Measurements from ENCODE around the gene ADAM11. TPM values are rescaled to one million over a fixed set of nuclear protein-coding genes. Genes with fewer than 3 reads are reported as not detected.

The ADAM11 gene
- total and polyA plus RNA-seq, 2 of the 4 experiments (the other 2 are of a cell fraction): 0.36 to 0.53 TPM

- in situ Hi-C loops (cut with MboI; ENCODE audit: low sequenced_read_pairs): loop anchor here (5.0 kb wide), 1 partner anchor 80 kb away; no protein-coding TSS in a partner anchor
- no peak overlapping the region for H4K91ac ChIP-seq (ENCODE audit: insufficient read depth, low read depth, low read length)
- no peak overlapping the region for H2AFZ ChIP-seq (replicated peaks; ENCODE audit: low read length, poor library complexity)
- H3K9ac ChIP-seq (ENCODE audit: low read depth, low read length): no peak overlapping the region
- H3K4me1 ChIP-seq (ENCODE audit: control insufficient read depth, insufficient read depth, low read length): peaks cover 3% of the 10 kb centered on the region; the same call in 1 of the 2 replicates
- intact Hi-C loops (cut with micrococcal nuclease): no loop called here
- H3K27me3 ChIP-seq (ENCODE audit: control insufficient read depth, insufficient read depth, low read length): no peaks in the 10 kb centered on the region; the same call in 1 of the 2 replicates
- H3K9me3 ChIP-seq (ENCODE audit: control insufficient read depth, insufficient read depth, low read length): no peaks in the 10 kb centered on the region
- ATAC-seq (ENCODE audit: low read depth) (no peak), DNase-seq (no peak)
- no peak overlapping the region for H2BK120ac ChIP-seq (ENCODE audit: low read depth, low read length)
- no peak overlapping the region for H4K8ac ChIP-seq (ENCODE audit: low read depth in 2 of 2, low read length in 2 of 2)
- H2BK5ac ChIP-seq (ENCODE audit: low read depth, low read length, poor library complexity, severe bottlenecking): no peak overlapping the region
- TF ChIP-seq USF2 (IDR thresholded peaks at IDR 0.05; ENCODE audit: low read depth, low read length) (no peak), MAFK (IDR thresholded peaks at IDR 0.05; ENCODE audit: low read depth, low read length) (no peak), ELK1 (IDR thresholded peaks at IDR 0.05; ENCODE audit: borderline replicate concordance, low read depth, low read length) (no peak), FOS (IDR thresholded peaks at IDR 0.05; ENCODE audit: low read depth, low read length) (no peak), MXI1 (IDR thresholded peaks at IDR 0.05; ENCODE audit: borderline replicate concordance, low read depth, low read length) (no peak), RFX5 (IDR thresholded peaks at IDR 0.05; ENCODE audit: low read depth, low read length) (no peak), CEBPB (IDR thresholded peaks at IDR 0.05; ENCODE audit: low read depth, low read length) (no peak), RAD21 (IDR thresholded peaks at IDR 0.05; ENCODE audit: low read length) (no peak)
- H2AK9ac ChIP-seq (replicated peaks; ENCODE audit: low read depth, low read length, poor library complexity): no peak overlapping the region
- H3K14ac ChIP-seq (replicated peaks; ENCODE audit: low read depth, low read length): no peak overlapping the region
- dilution Hi-C loops (cut with HindIII; ENCODE audit: low sequenced_read_pairs, unreplicated experiment): no loop called here
- no peak overlapping the region for H3K56ac ChIP-seq (ENCODE audit: extremely low read depth, insufficient read depth, low read length)
- no peak overlapping the region for H3K4me2 ChIP-seq (ENCODE audit: low read depth, low read length)
- ChIA-PET CTCF (no interaction called here), POLR2A (ENCODE audit: unreplicated experiment) (no interaction called here)
- H4K5ac ChIP-seq (ENCODE audit: low read depth, low read length): no peak overlapping the region
- no peak overlapping the region for H3K27ac ChIP-seq (ENCODE audit: insufficient read depth, low read length)
- no peaks in the 10 kb centered on the region for H3K36me3 ChIP-seq (ENCODE audit: control insufficient read depth, insufficient read depth, low read length)
- H3K4ac ChIP-seq (ENCODE audit: low read depth, low read length): no peak overlapping the region
- no peak overlapping the region for H3K4me3 ChIP-seq (ENCODE audit: insufficient read depth, low read depth, low read length)
- H2AK5ac ChIP-seq (ENCODE audit: low read depth, low read length): 0 out of 2 replicates have a peak overlapping the region, but pooled peaks have one; percentile 4
- no peaks in the 10 kb centered on the region for H4K20me1 ChIP-seq (ENCODE audit: insufficient read depth, low read length)
- no peak overlapping the region for H2BK15ac ChIP-seq (ENCODE audit: low read depth, low read length)
- H2BK20ac ChIP-seq (ENCODE audit: low read depth, low read length): no peak overlapping the region
- no peaks in the 10 kb centered on the region for H3K9me1 ChIP-seq (ENCODE audit: insufficient read depth, low read length)
- WGBS, 2 experiments (ENCODE audit: extremely low coverage in 2 of 2, insufficient read length in 1 of 2): 57% methylated on average over 7 of the region's 11 CpGs; no CpG with 5 or more reads in 1 of the 2 experiments
- no peaks in the 10 kb centered on the region for H3K79me1 ChIP-seq (ENCODE audit: low read depth in 1 of 2, low read length in 2 of 2)
- H3K23ac ChIP-seq (ENCODE audit: low read depth, low read length): no peak overlapping the region
- H3K18ac ChIP-seq (ENCODE audit: low read depth, low read length): no peak overlapping the region
- no TSS peak for BruUV-seq (replicated peaks)
These were observed 23.6 kb downstream of the ADAM11 start for GRCh38 chr17:44782326-44782850.

Measured in IMR-90 (cell line).